Left ventricle myocardium inferior (tissue), 1 donor: ENCODE measurements around the gene MGME1. TPM values are rescaled to one million over a fixed set of nuclear protein-coding genes. Genes with fewer than 3 reads are reported as not detected.
A peak's percentile ranks its signal among the peaks of the same experiment; 100 is the strongest.

ENCODE experiments used
- DNase-seq: peaks from one replicate; pipeline ENCODE4 v3.0.0-alpha.2; 2020
- H3K27ac ChIP-seq: fragments of 200-600 bp; replicated peaks from 2 replicates; pipeline ENCODE4 v1.8.0; 2021
- H3K27me3 ChIP-seq: fragments of 200-600 bp; 2 replicates; pipeline ENCODE4 v1.8.0; 2021; ENCODE audit warnings: low read depth
- H3K36me3 ChIP-seq: fragments of 200-600 bp; 2 replicates; pipeline ENCODE4 v1.8.0; 2021
- H3K4me1 ChIP-seq: fragments of 200-600 bp; 2 replicates; pipeline ENCODE4 v1.8.0; 2021
- H3K4me3 ChIP-seq: fragments of 200-600 bp; 2 replicates; pipeline ENCODE4 v1.8.0; 2021; ENCODE audit warnings: mild to moderate bottlenecking, moderate library complexity
- H3K9me3 ChIP-seq: fragments of 200-600 bp; replicated peaks from 2 replicates; pipeline ENCODE4 v1.8.0; 2021
- CTCF ChIP-seq: fragments of 200-600 bp; IDR thresholded peaks from 2 replicates; pipeline ENCODE4 v1.8.0; 2021; ENCODE audit warnings: antibody characterized with exemption, mild to moderate bottlenecking, borderline replicate concordance
- intact Hi-C: fragments of 100-400 bp; cut with micrococcal nuclease; formaldehyde crosslinking; loops from one replicate; pipeline ENCODE4 v1.11.0; 2022
- total RNA-seq: library from RNA; stranded (reverse); fragmentation: NEBNext Ultra II Directional; extraction: Animal tissue kit (Norgen Biotek cat#: 25700); gene quantifications from one replicate; pipeline ENCODE4 v1.2.1, GENCODE V29; 2021
- donor health status: DM: no; HTN: yes; CAD: no; lungs with severe emphysema.

MGME1 gene
- total RNA-seq, 1 donor from 2014 or later: 13.6 TPM

GRCh38 chr20:17928211-17928611 is 40.6 kb upstream of the MGME1 start:
- intact Hi-C loops: no loop called here
- Histone ChIP-seq H3K27ac (peak overlapping the region; percentile 37), H3K36me3 (no peaks in the 10 kb centered on the region), H3K4me1 (peaks cover 20% of the 10 kb centered on the region), H3K4me3 (no peak overlapping the region), H3K9me3 (peaks cover 11% of the 10 kb centered on the region), H3K27me3 (no peaks in the 10 kb centered on the region)
- DNase-seq: no peak
- TF ChIP-seq CTCF: no peak

DNA sequence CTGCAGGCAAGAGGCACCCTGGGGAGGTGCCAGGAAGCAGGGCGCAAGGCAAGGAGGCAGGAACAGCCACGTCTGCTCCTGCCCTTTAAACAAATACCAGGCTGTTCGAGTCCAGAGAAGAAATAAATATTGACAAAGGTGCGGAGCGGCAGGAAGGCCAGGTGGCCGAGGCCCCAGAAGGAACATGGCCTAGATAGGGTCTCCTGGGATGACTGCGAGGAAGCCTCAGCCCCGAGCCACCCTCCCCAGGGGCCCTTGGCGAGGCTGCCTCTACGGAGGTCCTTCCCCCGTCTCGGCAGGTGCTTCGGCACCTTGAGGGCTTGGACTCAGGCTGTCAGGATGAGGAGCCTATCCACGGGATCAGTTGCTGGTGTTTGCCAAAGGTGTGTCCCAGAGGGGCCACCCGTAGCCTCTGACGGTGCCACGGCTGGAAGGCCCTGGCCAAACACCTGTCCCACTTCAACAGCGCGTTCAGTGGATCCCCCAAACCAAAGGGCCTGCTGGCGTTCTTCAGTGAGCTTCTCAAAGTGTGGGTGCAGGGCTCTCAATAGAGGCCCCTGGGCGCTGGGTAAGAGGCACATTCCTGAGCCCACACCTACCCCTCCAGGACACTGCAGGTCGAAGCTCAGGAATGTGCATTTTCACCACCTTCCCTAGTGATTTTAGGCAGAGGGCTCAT is 40.0 kb upstream of the MGME1 start:
- peaks cover 20% of the 10 kb centered on the region for H3K4me1 ChIP-seq
- peak overlapping the region; percentile 37 for H3K27ac ChIP-seq
- H3K4me3 ChIP-seq: no peak overlapping the region
- H3K9me3 ChIP-seq: peaks cover 11% of the 10 kb centered on the region
- no peaks in the 10 kb centered on the region for H3K36me3 ChIP-seq
- no peak for DNase-seq
- intact Hi-C loops: no loop called here
- no peaks in the 10 kb centered on the region for H3K27me3 ChIP-seq
- TF ChIP-seq CTCF: no peak

GRCh38 chr20:17931513-17931912 is 37.3 kb upstream of the MGME1 start:
- Histone ChIP-seq H3K36me3 (no peaks in the 10 kb centered on the region), H3K4me1 (peaks cover 22% of the 10 kb centered on the region), H3K9me3 (peaks cover 11% of the 10 kb centered on the region), H3K27ac (no peak overlapping the region), H3K27me3 (no peaks in the 10 kb centered on the region), H3K4me3 (no peak overlapping the region)
- no peak for DNase-seq
- TF ChIP-seq CTCF: no peak
- intact Hi-C loops: no loop called here

DNA sequence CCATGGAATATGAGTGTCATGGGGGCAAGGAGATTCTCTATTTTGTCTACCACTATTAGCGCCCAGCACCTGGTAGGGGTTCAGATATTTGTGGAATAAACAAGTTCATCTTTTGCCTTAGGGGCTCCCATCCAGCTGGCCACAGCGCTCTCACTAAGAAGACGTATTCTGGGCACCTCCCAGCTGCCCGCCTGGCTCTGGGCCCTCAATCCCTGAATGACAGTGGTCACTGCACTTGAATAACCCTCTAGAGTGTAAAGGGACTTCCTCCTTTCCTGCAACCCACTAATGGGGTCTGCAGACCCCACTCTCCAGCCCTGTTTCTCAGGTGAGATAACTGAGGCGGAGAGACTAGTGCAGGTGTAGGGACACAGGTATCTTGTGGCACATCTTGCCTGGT is 36.4 kb upstream of the MGME1 start:
- Histone ChIP-seq H3K4me1 (peaks cover 31% of the 10 kb centered on the region), H3K9me3 (peaks cover 11% of the 10 kb centered on the region), H3K4me3 (no peak overlapping the region), H3K27ac (no peak overlapping the region), H3K36me3 (no peaks in the 10 kb centered on the region), H3K27me3 (no peaks in the 10 kb centered on the region)
- intact Hi-C loops: no loop called here
- no peak for DNase-seq
- no peak for TF ChIP-seq CTCF

- intact Hi-C loops: no loop called here
- H3K27ac ChIP-seq: no peak overlapping the region
- H3K36me3 ChIP-seq: no peaks in the 10 kb centered on the region
- no peak overlapping the region for H3K4me3 ChIP-seq
- no peak for TF ChIP-seq CTCF
- H3K4me1 ChIP-seq: peaks cover 34% of the 10 kb centered on the region
- no peaks in the 10 kb centered on the region for H3K27me3 ChIP-seq
- H3K9me3 ChIP-seq: peaks cover 11% of the 10 kb centered on the region
- no peak for DNase-seq
Observed at GRCh38 chr20:17933121-17933520, 35.7 kb upstream of the MGME1 start.
